Measurements from ENCODE around the gene UQCC2. TPM values are rescaled to one million over a fixed set of nuclear protein-coding genes. Genes with fewer than 3 reads are reported as not detected.

Gene UQCC2
- total RNA-seq, 1 donor from 2014 or later: 2.6 TPM

DNA sequence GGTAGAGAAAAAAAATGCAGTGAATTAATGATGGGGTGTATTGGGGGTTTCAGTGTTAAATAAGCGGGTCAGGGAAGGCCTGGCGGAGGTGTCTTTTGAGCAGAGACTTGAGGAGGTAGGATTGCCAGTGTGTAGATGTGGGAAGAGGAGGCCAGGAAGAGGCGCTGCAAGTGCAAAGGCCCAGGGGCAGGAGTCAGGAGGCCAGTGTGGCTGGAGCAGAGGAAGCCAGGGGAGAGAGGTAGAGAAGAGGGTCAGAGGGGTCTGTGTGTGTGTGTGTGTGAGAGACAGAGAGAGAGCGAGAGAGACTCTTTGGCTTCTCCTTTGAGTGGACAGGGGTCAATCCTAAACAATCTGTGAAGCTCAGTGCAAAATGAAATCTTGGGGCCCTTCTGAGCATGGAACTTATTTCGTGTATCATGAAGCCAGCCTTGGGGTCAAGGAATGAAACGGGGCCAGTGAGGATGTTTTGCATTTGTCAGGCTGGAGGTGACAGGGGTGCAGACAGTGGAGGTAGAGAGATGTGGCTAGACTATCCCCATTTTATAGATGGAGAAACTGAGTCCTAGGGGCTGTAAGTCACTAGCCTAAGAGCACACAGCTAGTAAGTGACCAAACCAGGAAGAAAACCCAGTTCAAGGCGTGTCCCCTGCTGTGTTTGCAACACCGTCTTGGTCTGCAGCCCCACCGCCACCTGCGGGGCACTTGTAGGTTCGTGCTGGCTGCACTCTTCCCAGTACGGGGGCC is 44.9 kb upstream of the UQCC2 start:
- TF ChIP-seq, protein P1, sequence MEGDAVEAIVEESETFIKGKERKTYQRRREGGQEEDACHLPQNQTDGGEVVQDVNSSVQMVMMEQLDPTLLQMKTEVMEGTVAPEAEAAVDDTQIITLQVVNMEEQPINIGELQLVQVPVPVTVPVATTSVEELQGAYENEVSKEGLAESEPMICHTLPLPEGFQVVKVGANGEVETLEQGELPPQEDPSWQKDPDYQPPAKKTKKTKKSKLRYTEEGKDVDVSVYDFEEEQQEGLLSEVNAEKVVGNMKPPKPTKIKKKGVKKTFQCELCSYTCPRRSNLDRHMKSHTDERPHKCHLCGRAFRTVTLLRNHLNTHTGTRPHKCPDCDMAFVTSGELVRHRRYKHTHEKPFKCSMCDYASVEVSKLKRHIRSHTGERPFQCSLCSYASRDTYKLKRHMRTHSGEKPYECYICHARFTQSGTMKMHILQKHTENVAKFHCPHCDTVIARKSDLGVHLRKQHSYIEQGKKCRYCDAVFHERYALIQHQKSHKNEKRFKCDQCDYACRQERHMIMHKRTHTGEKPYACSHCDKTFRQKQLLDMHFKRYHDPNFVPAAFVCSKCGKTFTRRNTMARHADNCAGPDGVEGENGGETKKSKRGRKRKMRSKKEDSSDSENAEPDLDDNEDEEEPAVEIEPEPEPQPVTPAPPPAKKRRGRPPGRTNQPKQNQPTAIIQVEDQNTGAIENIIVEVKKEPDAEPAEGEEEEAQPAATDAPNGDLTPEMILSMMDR (IDR thresholded peaks at IDR 0.05): no peak
- Histone ChIP-seq H3K9me3 (no peaks in the 10 kb centered on the region), H3K27me3 (no peaks in the 10 kb centered on the region), H3K4me1 (no peaks in the 10 kb centered on the region), H3K4me3 (no peak overlapping the region), H3K27ac (no peak overlapping the region), H3K36me3 (no peaks in the 10 kb centered on the region)
- intact Hi-C loops (cut with DNase I): no loop called here
- DNase-seq (ENCODE audit: low spot score in 2 of 2): no peak

- no peak overlapping the region for H3K27ac ChIP-seq
- H3K4me3 ChIP-seq: no peak overlapping the region
- TF ChIP-seq, protein P1 (IDR thresholded peaks at IDR 0.05): no peak
- no peaks in the 10 kb centered on the region for H3K27me3 ChIP-seq
- intact Hi-C loops (cut with DNase I): no loop called here
- no peaks in the 10 kb centered on the region for H3K9me3 ChIP-seq
- DNase-seq (ENCODE audit: low spot score in 2 of 2): no peak
- no peaks in the 10 kb centered on the region for H3K36me3 ChIP-seq
- no peaks in the 10 kb centered on the region for H3K4me1 ChIP-seq
Measured at GRCh38 chr6:33755070-33755869, 43.8 kb upstream of the UQCC2 start.

- intact Hi-C loops (cut with DNase I): no loop called here
- TF ChIP-seq, protein P1 (IDR thresholded peaks at IDR 0.05): no peak
Measured at GRCh38 chr6:33754222-33754621, 42.7 kb upstream of the UQCC2 start.

GRCh38 chr6:33752646-33753015 is 41.1 kb upstream of the UQCC2 start:
- H3K27ac ChIP-seq: no peak overlapping the region
- DNase-seq (ENCODE audit: low spot score in 2 of 2): no peak
- H3K9me3 ChIP-seq: no peaks in the 10 kb centered on the region
- H3K36me3 ChIP-seq: no peaks in the 10 kb centered on the region
- no peak overlapping the region for H3K4me3 ChIP-seq
- intact Hi-C loops (cut with DNase I): no loop called here
- H3K27me3 ChIP-seq: no peaks in the 10 kb centered on the region
- no peaks in the 10 kb centered on the region for H3K4me1 ChIP-seq
- TF ChIP-seq, protein P1 (IDR thresholded peaks at IDR 0.05): no peak

More at GRCh38 chr6:33754222-33754621, 42.7 kb upstream of the UQCC2 start:
- Histone ChIP-seq H3K4me3 (no peak overlapping the region), H3K4me1 (no peaks in the 10 kb centered on the region), H3K27me3 (no peaks in the 10 kb centered on the region), H3K27ac (no peak overlapping the region), H3K9me3 (no peaks in the 10 kb centered on the region), H3K36me3 (no peaks in the 10 kb centered on the region)
- DNase-seq (ENCODE audit: low spot score in 2 of 2): no peak

DNA sequence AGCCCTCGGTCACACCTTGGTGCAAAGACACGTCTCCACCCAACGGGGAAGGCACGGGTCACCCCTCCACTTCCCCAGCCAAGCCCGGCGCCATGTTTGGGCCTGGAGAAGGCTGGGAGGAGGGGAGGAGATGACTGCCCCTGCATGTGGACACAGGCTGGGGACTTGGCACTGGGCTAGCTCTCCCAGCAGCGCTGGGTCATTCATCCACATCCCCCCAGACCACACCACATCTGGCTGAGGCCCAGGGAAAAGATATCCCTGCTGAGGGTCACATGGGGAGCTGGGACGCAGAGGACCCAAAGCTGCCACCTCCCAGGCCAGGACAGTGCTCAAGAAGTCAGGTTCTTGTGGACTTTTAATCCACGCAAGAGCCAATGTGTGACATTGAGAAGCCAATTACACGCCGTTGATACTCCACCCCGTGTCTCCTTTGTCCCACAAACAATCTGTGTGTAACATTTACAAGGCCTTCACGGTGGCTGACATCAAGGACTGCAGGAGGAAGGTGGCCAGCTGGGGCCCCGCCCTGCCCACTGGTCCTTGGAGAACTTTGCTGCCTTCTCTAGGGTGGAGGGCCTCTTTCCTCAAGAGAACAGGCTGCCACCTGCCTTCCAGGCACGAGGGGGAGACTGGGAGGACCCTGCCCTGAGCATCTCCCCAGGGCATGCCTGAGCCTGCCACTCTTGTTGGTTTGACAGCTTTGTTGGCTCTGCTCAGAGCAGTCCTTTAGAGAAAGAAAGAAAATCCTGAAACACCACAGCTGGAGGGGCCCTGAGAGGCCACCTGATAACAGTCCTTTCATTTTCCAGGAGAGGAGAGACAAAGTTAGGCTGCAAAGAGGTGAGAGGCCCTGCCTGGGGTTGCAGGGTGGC is 40.5 kb upstream of the UQCC2 start:
- H3K9me3 ChIP-seq: no peaks in the 10 kb centered on the region
- H3K27ac ChIP-seq: no peak overlapping the region
- H3K36me3 ChIP-seq: no peaks in the 10 kb centered on the region
- H3K27me3 ChIP-seq: no peaks in the 10 kb centered on the region
- H3K4me3 ChIP-seq: no peak overlapping the region
- no peak for DNase-seq (ENCODE audit: low spot score in 2 of 2)
- TF ChIP-seq, protein P1 (IDR thresholded peaks at IDR 0.05): no peak
- intact Hi-C loops (cut with DNase I): no loop called here
- H3K4me1 ChIP-seq: no peaks in the 10 kb centered on the region

Measured in ascending aorta (tissue), 2 donors.